ENCODE results near the gene NDUFA5.

- TF ChIP-seq, protein P1, sequence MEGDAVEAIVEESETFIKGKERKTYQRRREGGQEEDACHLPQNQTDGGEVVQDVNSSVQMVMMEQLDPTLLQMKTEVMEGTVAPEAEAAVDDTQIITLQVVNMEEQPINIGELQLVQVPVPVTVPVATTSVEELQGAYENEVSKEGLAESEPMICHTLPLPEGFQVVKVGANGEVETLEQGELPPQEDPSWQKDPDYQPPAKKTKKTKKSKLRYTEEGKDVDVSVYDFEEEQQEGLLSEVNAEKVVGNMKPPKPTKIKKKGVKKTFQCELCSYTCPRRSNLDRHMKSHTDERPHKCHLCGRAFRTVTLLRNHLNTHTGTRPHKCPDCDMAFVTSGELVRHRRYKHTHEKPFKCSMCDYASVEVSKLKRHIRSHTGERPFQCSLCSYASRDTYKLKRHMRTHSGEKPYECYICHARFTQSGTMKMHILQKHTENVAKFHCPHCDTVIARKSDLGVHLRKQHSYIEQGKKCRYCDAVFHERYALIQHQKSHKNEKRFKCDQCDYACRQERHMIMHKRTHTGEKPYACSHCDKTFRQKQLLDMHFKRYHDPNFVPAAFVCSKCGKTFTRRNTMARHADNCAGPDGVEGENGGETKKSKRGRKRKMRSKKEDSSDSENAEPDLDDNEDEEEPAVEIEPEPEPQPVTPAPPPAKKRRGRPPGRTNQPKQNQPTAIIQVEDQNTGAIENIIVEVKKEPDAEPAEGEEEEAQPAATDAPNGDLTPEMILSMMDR (conservative IDR thresholded peaks at IDR 0.05): no peak
- no peak for TF ChIP-seq ZFX (IDR thresholded peaks at IDR 0.05)
Observed at GRCh38 chr7:123573341-123573740, 15.7 kb upstream of the NDUFA5 start.
